HepG2 (cell line): Measurements from ENCODE around the gene PDE4D. TPM values are rescaled to one million over a fixed set of nuclear protein-coding genes. Genes with fewer than 3 reads are reported as not detected.

Experiments used
- ATAC-seq: fragments of 200-7000 bp; cut with Tn5 transposase; 3 replicates; pipeline ENCODE4 v1.9.1; 2020; ENCODE audit warnings: mild to moderate bottlenecking, moderate library complexity
- BruUV-seq: library from RNA; stranded (reverse); fragments of 400-500 nt; replicated peaks from 2 replicates; lab custom pipeline; 2021; lab: Mats Ljungman, UMichigan
- CTCF ChIA-PET: fragments of 300-600 bp; formaldehyde crosslinking; extraction: SDS; loops from one replicate; lab custom pipeline; 2021; ENCODE audit warnings: low total read pairs, inconsistent platforms, low intra/inter-chr PET ratio; lab: Yijun Ruan, JAX
- POLR2A ChIA-PET: fragments of 350-600 bp; sonication (Branson Sonifier 250); formaldehyde crosslinking; loops from one replicate; lab custom pipeline; 2020; ENCODE audit warnings: antibody characterized with exemption, inconsistent platforms; lab: Yijun Ruan, JAX
- DNase-seq: peaks from one replicate; pipeline ENCODE4 v3.0.0-alpha.2; 2015; ENCODE audit warnings: low spot score
- FAIRE-seq: peaks from 3 replicates; lab custom pipeline; 2011; peaks lifted over from hg19 to GRCh38; lab: Jason Lieb, UNC
- H2AFZ ChIP-seq: one replicate; pipeline ENCODE4 v1.6.1; 2011; ENCODE audit warnings: low read length, inconsistent platforms
- H3K27ac ChIP-seq: fragments of 300-600 bp; 3 replicates; pipeline ENCODE4 v1.8.0; 2011; ENCODE audit warnings: mixed run types, mild to moderate bottlenecking, mixed read lengths, low read length, inconsistent platforms; ENCODE audit not compliant: insufficient read depth; ENCODE audit errors: extremely low read length
- H3K27me3 ChIP-seq, 2 experiments: fragments of 200-600 bp in 1 of 2; 2 replicates in 1 of 2; 3 replicates in 1 of 2; pipeline versions ENCODE4 v1.6.0 to v1.8.0; 2011; ENCODE audit warnings: low read length in 2 of 2, mild to moderate bottlenecking in 2 of 2, moderate library complexity in 2 of 2, inconsistent platforms in 1 of 2; ENCODE audit not compliant: insufficient read depth in 2 of 2, control insufficient read depth in 1 of 2
- H3K36me3 ChIP-seq, 2 experiments: fragments of 200-600 bp in 1 of 2; replicated peaks in 1 of 2; 2 replicates in 1 of 2; 3 replicates in 1 of 2; pipeline versions ENCODE4 v1.5.1 to v1.8.0; 2011; ENCODE audit warnings: low read length in 2 of 2, inconsistent platforms in 1 of 2; ENCODE audit not compliant: insufficient read depth in 2 of 2, control insufficient read depth in 1 of 2
- H3K4me1 ChIP-seq: 2 replicates; pipeline ENCODE4 v1.5.1; 2012; ENCODE audit warnings: low read length, inconsistent platforms; ENCODE audit not compliant: insufficient read depth
- H3K4me2 ChIP-seq: 2 replicates; pipeline ENCODE4 v1.6.0; 2011; ENCODE audit warnings: low read depth, low read length, inconsistent platforms
- H3K4me3 ChIP-seq, 3 experiments: fragments of 200-600 bp in 1 of 3; sonication (generic), shearing (Covaris generic) in 1 of 3; replicated peaks in 1 of 3; 2 replicates each; pipeline ENCODE4 v1.5.1; 2011 to 2016; ENCODE audit warnings: low read length in 3 of 3, inconsistent platforms in 2 of 3, low read depth in 2 of 3, mild to moderate bottlenecking in 2 of 3, control low read depth in 1 of 3, mixed read lengths in 1 of 3; ENCODE audit not compliant: insufficient read depth in 1 of 3
- H3K79me2 ChIP-seq: one replicate; pipeline ENCODE4 v1.6.1; 2011; ENCODE audit warnings: low read length, inconsistent platforms; ENCODE audit not compliant: insufficient read depth
- H3K9ac ChIP-seq: 2 replicates; pipeline ENCODE4 v1.6.0; 2011; ENCODE audit warnings: mild to moderate bottlenecking, low read depth, low read length, inconsistent platforms; ENCODE audit not compliant: insufficient read depth
- H3K9me3 ChIP-seq: 2 replicates; pipeline ENCODE4 v1.5.1; 2012; ENCODE audit warnings: mild to moderate bottlenecking, low read length
- H4K20me1 ChIP-seq: 2 replicates; pipeline ENCODE4 v1.6.0; 2011; ENCODE audit warnings: inconsistent platforms, mild to moderate bottlenecking, low read length, moderate library complexity; ENCODE audit not compliant: insufficient read depth
- AFF4 ChIP-seq: sonication (generic); formaldehyde crosslinking; IDR thresholded peaks from 2 replicates; pipeline ENCODE4 v1.4.0; 2020; ENCODE audit warnings: missing genetic modification reagents
- AHR ChIP-seq: IDR thresholded peaks from 2 replicates; pipeline ENCODE4 v1.6.1; 2018; ENCODE audit warnings: missing genetic modification reagents, missing compliant biosample characterization
- PHB2 ChIP-seq: fragments of 450-650 bp; IDR thresholded peaks from 2 replicates; pipeline ENCODE4 v1.6.1; 2018; ENCODE audit not compliant: partially characterized antibody
- SALL2 ChIP-seq: sonication (generic); formaldehyde crosslinking; IDR thresholded peaks from 2 replicates; pipeline ENCODE4 v1.8.1; 2023; ENCODE audit warnings: mild to moderate bottlenecking, missing genetic modification reagents, inconsistent platforms
- SNAI1 ChIP-seq: sonication (generic); formaldehyde crosslinking; IDR thresholded peaks from 2 replicates; pipeline ENCODE4 v1.5.0; 2020; ENCODE audit warnings: mild to moderate bottlenecking, missing genetic modification reagents, borderline replicate concordance
- SOX6 ChIP-seq, 2 experiments: fragments of 450-650 bp in 1 of 2; sonication (generic) in 1 of 2; formaldehyde crosslinking in 1 of 2; IDR thresholded peaks; 2 replicates each; pipeline versions ENCODE4 v1.4.0 to v1.6.1; 2017 to 2020; ENCODE audit warnings: antibody characterized with exemption in 1 of 2, mild to moderate bottlenecking in 1 of 2, missing genetic modification reagents in 1 of 2
- TBX3 ChIP-seq: fragments of 450-650 bp; IDR thresholded peaks from 2 replicates; pipeline ENCODE4 v1.6.1; 2017; ENCODE audit warnings: antibody characterized with exemption, mild to moderate bottlenecking, inconsistent platforms, borderline replicate concordance
- TCF12 ChIP-seq, 2 experiments: fragments of 450-650 bp in 1 of 2; sonication (generic) in 1 of 2; formaldehyde crosslinking in 1 of 2; IDR thresholded peaks; 2 replicates each; pipeline versions ENCODE4 v1.6.1 to v1.8.0; 2017 to 2022; ENCODE audit warnings: antibody characterized with exemption in 1 of 2, mild to moderate bottlenecking in 1 of 2, missing genetic modification reagents in 1 of 2, moderate library complexity in 1 of 2
- UBTF ChIP-seq: sonication (generic); formaldehyde crosslinking; IDR thresholded peaks from 2 replicates; pipeline ENCODE4 v1.4.0; 2020; ENCODE audit warnings: mild to moderate bottlenecking, missing genetic modification reagents
- ZBTB10 ChIP-seq: sonication (generic); formaldehyde crosslinking; IDR thresholded peaks from 2 replicates; pipeline ENCODE4 v1.4.0; 2020; ENCODE audit warnings: missing genetic modification reagents, borderline replicate concordance
- in situ Hi-C: cut with HindIII; loops from 2 replicates; pipeline ENCODE4 v1.10.0; 2017; ENCODE audit warnings: low pct_unique_long_range_greater_than_20kb; ENCODE audit not compliant: extremely low pct_ligation_motif_present
- intact Hi-C: fragments of 100-400 bp; cut with micrococcal nuclease; formaldehyde crosslinking; loops from one replicate; pipeline ENCODE4 v1.10.0; 2022; ENCODE audit not compliant: unreplicated experiment
- polyA plus RNA-seq, 8 experiments: library from polyadenylated mRNA; depleted of rRNA in 3 of 8; stranded (reverse) in 7 of 8; unstranded in 1 of 8; fragments of >200 nt; fragmentation: Illumina TruSeq in 4 of 8; extraction: Trizol in 4 of 8; gene quantifications; 2 replicates each; pipeline versions ENCODE4 v1.2.1 to v1.2.3, GENCODE V29; 2011 to 2016; ENCODE audit warnings: low read depth in 4 of 8, missing spikeins in 1 of 8, mixed read lengths in 1 of 8; ENCODE audit not compliant: insufficient read depth in 1 of 8
- total RNA-seq, 5 experiments: library from RNA; depleted of rRNA; stranded (reverse); fragments of >200 nt; fragmentation: Illumina TruSeq; extraction: Trizol; gene quantifications; 2 replicates each; pipeline ENCODE4 v1.2.3, GENCODE V29; 2016; ENCODE audit warnings: low read depth in 1 of 5

Gene PDE4D
- total and polyA plus RNA-seq, 2 of the 13 experiments (the other 11 are each of a cell fraction or from before 2014, with no cell fraction given) = 7.0 to 12.2 TPM

GRCh38 chr5:59236986-59237385 lies 656.5 kb downstream of the PDE4D start:
- Histone ChIP-seq H2AFZ (no peak overlapping the region), H3K27me3 (no peaks in the 10 kb centered on the region), H3K9ac (no peak overlapping the region), H3K9me3 (no peaks in the 10 kb centered on the region), H3K36me3 (no peaks in the 10 kb centered on the region), H3K4me3 (no peak overlapping the region), H3K27ac (no peak overlapping the region), H3K4me2 (no peak overlapping the region), H4K20me1 (no peaks in the 10 kb centered on the region), H3K4me1 (no peaks in the 10 kb centered on the region), H3K79me2 (no peaks in the 10 kb centered on the region)
- CTCF ChIA-PET = no interaction called here
- FAIRE-seq (no peak), DNase-seq (no peak), ATAC-seq (no peak)
- in situ Hi-C loops (no loop called here), intact Hi-C loops (no loop called here)
- no TSS peak for BruUV-seq
- POLR2A ChIA-PET = no interaction called here
- no peak for TF ChIP-seq PHB2
- TF ChIP-seq AHR (CRISPR knock-in tag) = no peak
- no peak for TF ChIP-seq ZBTB10
- no peak for TF ChIP-seq SALL2 (CRISPR knock-in tag)
- no peak for TF ChIP-seq UBTF
- TF ChIP-seq SNAI1 (CRISPR knock-in tag) = no peak
- no peak for TF ChIP-seq TBX3
- TF ChIP-seq SOX6 (IDR thresholded peaks at IDR 0.05) = no peak
- TF ChIP-seq SOX6 (CRISPR knock-in tag; IDR thresholded peaks at IDR 0.05) = no peak
- no peak for TF ChIP-seq TCF12 (IDR thresholded peaks at IDR 0.05)
- no peak for TF ChIP-seq TCF12 (CRISPR knock-in tag; IDR thresholded peaks at IDR 0.05)
- no peak for TF ChIP-seq AFF4
